ENCODE data around the gene MUC4. TPM values are rescaled to one million over a fixed set of nuclear protein-coding genes. Genes with fewer than 3 reads are reported as not detected.
"Not testable (repeated sequence)": the region's sequence is repeated elsewhere in the genome, so short reads cannot be mapped to it uniquely, and the experiment has no call there.

MUC4 gene
- total RNA-seq, 1 donor from 2014 or later: 1.1 TPM

GRCh38 chr3:195818301-195818700, 6.6 kb upstream of the MUC4 start:
- no peaks in the 10 kb centered on the region for H3K36me3 ChIP-seq
- H3K4me3 ChIP-seq: no peak overlapping the region
- H3K27me3 ChIP-seq: peaks cover 3% of the 10 kb centered on the region
- DNase-seq: no peak
- H3K4me1 ChIP-seq: no peaks in the 10 kb centered on the region
- no peak overlapping the region for H3K27ac ChIP-seq
- no peak for TF ChIP-seq CTCF (IDR thresholded peaks at IDR 0.05)
- intact Hi-C loops (cut with DNase I): no loop called here
- ATAC-seq: no peak
- H3K9me3 ChIP-seq: no peaks in the 10 kb centered on the region

GRCh38 chr3:195817578-195818135, 5.9 kb upstream of the MUC4 start:
- no peaks in the 10 kb centered on the region for H3K4me1 ChIP-seq
- intact Hi-C loops (cut with DNase I): no loop called here
- H3K9me3 ChIP-seq: no peaks in the 10 kb centered on the region

GRCh38 chr3:195816276-195816913, 4.7 kb upstream of the MUC4 start:
- H3K9me3 ChIP-seq; H3K27me3 ChIP-seq; H3K27ac ChIP-seq; DNase-seq; ATAC-seq; H3K36me3 ChIP-seq; H3K4me1 ChIP-seq; intact Hi-C loops (cut with DNase I); H3K4me3 ChIP-seq: not testable (repeated sequence)

More at GRCh38 chr3:195817578-195818135, 5.9 kb upstream of the MUC4 start:
- ATAC-seq (no peak), DNase-seq (no peak)
- Histone ChIP-seq H3K27ac (no peak overlapping the region), H3K36me3 (no peaks in the 10 kb centered on the region), H3K4me3 (no peak overlapping the region), H3K27me3 (peaks cover 6% of the 10 kb centered on the region)
- no peak for TF ChIP-seq CTCF (IDR thresholded peaks at IDR 0.05)

- H3K9me3 ChIP-seq: no peaks in the 10 kb centered on the region
- intact Hi-C loops (cut with DNase I): no loop called here
- H3K27me3 ChIP-seq: peaks cover 6% of the 10 kb centered on the region
- no peak for ATAC-seq
- no peaks in the 10 kb centered on the region for H3K36me3 ChIP-seq
- peak; percentile 59 for DNase-seq
- no peak overlapping the region for H3K4me3 ChIP-seq
- H3K4me1 ChIP-seq: no peaks in the 10 kb centered on the region
- no peak for TF ChIP-seq CTCF (IDR thresholded peaks at IDR 0.05)
- no peak overlapping the region for H3K27ac ChIP-seq
These were observed 3.5 kb upstream of the MUC4 start for GRCh38 chr3:195815169-195815771.

GRCh38 chr3:195813916-195814640, 2.3 kb upstream of the MUC4 start:
- Histone ChIP-seq H3K36me3 (no peaks in the 10 kb centered on the region), H3K4me3 (no peak overlapping the region), H3K27ac (no peak overlapping the region), H3K27me3 (peaks cover 6% of the 10 kb centered on the region), H3K4me1 (no peaks in the 10 kb centered on the region), H3K9me3 (no peaks in the 10 kb centered on the region)
- no peak for TF ChIP-seq CTCF (IDR thresholded peaks at IDR 0.05)
- intact Hi-C loops (cut with DNase I): no loop called here
- DNase-seq: no peak
- ATAC-seq: no peak

GRCh38 chr3:195812366-195812765, 637 bp upstream of the MUC4 start:
- ATAC-seq (no peak), DNase-seq (no peak)
- H3K27me3 ChIP-seq: peaks cover 6% of the 10 kb centered on the region
- H3K9me3 ChIP-seq: no peaks in the 10 kb centered on the region
- TF ChIP-seq CTCF (IDR thresholded peaks at IDR 0.05): no peak
- intact Hi-C loops (cut with DNase I): no loop called here
- no peak overlapping the region for H3K4me3 ChIP-seq
- no peaks in the 10 kb centered on the region for H3K36me3 ChIP-seq
- H3K4me1 ChIP-seq: no peaks in the 10 kb centered on the region
- H3K27ac ChIP-seq: no peak overlapping the region
